Fibroblast of pulmonary artery (primary cell): ENCODE data around the gene SUMO1.
A peak's percentile ranks its signal among the peaks of the same experiment; 100 is the strongest.

Experiments used
- DNase-seq: peaks from one replicate; pipeline ENCODE4 v3.0.0-alpha.2; 2010; ENCODE audit warnings: low read depth
- H3K4me3 ChIP-seq: replicated peaks from 2 replicates; pipeline ENCODE4 v1.5.1; 2011; ENCODE audit warnings: low read depth, mild to moderate bottlenecking, control low read depth, low read length, moderate library complexity
- TF ChIP-seq, protein P1 (sequence below): IDR thresholded peaks from 2 replicates; pipeline ENCODE4 v1.5.1; 2011; ENCODE audit warnings: mild to moderate bottlenecking, control low read depth, low read length, inconsistent platforms; ENCODE audit errors: missing control alignments

SUMO1 gene

DNA sequence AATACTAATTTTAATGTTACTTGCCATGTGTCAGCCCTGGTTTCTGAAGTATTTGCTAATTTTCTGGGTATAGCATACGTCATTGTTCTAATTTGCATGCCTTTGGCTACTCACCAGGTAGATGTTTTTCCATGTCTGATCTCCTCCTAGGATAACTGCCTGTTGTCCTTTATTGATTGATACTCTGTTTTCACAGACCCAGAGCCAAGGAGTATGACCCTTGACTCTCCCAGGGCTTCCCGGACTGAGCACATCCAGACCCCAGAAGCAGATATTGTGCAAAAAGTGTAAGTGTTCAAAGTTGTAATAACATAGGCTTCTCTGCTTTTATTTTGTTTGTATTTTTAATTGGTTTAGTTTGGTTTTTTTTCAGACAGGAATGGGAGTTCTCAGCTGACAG lies 53.8 kb downstream of the SUMO1 start:
- no peak for DNase-seq
- TF ChIP-seq, protein P1, sequence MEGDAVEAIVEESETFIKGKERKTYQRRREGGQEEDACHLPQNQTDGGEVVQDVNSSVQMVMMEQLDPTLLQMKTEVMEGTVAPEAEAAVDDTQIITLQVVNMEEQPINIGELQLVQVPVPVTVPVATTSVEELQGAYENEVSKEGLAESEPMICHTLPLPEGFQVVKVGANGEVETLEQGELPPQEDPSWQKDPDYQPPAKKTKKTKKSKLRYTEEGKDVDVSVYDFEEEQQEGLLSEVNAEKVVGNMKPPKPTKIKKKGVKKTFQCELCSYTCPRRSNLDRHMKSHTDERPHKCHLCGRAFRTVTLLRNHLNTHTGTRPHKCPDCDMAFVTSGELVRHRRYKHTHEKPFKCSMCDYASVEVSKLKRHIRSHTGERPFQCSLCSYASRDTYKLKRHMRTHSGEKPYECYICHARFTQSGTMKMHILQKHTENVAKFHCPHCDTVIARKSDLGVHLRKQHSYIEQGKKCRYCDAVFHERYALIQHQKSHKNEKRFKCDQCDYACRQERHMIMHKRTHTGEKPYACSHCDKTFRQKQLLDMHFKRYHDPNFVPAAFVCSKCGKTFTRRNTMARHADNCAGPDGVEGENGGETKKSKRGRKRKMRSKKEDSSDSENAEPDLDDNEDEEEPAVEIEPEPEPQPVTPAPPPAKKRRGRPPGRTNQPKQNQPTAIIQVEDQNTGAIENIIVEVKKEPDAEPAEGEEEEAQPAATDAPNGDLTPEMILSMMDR: no peak
- H3K4me3 ChIP-seq: no peak overlapping the region

DNA sequence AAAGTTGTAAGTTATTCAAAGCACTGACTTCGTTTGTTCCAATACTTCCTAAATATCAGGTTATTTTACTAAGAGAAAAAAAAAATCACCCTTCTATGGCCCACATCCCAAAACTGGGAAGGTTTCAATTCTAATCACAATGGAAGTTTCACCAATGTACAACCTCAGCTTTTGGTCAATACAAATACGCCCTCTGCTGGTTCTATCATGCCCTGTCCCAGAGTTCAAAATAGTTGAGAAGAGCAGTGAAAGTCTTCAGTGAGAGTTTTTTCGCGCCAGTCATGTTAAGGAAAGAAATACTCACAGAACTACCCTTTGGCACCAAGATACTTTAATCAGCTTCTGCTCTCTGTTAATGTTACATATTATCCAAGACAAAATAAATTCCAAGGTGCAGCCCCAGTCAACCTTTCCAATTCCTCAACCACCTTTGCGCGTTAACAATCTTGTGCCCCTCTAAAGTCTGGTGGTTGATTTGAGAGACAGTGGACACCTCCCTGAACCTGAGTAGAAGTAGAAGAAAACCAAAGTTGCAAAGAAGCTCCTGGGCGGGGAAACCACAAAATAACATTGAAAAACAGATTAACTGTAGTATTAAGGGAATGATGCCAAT lies 59.9 kb downstream of the SUMO1 start:
- peak; percentile 79 for DNase-seq
- H3K4me3 ChIP-seq: no peak overlapping the region
- TF ChIP-seq, protein P1: peak; percentile 90

DNA sequence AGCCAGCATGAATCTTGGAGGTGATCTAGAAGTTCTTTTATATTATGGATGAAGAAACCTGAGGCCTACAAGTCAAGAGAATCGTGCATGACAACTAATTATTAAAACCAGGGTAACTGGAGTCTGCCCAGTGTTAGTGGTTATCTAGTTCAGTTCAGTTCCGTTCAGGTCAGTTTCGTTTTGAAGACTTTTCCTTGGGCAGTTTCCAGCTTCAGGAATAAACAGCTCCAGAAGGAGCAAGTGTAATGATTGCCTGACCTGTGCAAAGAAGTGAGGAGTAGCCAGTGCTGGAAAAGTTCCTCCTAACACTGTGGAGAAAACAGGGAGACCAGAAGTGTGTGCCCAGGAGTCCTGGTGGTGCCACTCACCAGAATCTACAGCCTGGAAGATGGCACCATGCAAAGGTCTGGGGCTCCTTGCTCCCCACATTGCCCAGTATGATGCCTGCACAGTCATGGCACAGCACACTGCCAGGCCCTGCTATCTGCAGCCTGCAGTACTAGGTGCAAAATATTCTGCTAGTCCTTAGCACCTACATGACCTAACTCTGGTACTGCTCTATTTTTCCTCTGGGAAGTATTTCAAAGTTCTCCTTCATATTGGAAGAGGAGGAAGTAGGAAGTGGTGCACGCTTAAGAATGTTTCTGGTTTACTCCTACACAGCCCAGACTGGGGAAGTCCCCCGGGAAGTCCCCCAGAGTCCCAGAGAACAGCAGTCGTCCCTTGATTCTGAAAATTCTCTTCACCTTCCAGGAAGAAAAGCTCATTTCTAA lies 65.8 kb downstream of the SUMO1 start:
- H3K4me3 ChIP-seq: no peak overlapping the region
- TF ChIP-seq, protein P1: no peak
- no peak for DNase-seq

DNA sequence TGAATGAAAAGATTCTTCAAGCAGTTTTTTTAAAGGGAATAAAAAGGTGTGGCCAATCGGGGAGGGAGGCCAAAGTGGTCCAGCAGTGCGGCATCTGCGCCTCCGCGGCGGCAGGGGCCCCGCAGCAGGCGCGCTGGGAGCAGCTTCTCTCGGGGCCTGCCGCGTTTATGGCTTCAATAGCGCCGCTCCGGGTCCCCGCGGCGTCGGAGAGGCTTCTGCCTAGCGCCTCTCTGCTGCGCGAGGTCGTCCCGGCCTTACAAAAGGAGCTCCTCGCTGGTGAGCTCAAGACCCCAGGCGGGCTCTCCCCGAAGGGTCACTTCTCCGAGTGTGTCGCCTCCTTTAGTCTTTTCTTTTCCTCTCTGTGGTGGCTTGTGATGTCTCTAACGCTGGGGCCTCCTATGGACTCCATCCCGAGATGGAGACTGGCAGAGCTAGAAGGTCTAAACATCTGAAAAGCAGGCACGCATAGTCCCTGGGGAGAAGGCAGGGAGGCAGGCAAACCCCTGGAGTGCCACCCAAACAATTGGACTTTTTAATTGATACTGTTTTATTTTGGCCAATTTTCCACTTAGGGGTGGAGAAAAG lies 67.1 kb downstream of the SUMO1 start:
- DNase-seq: no peak
- peak overlapping the region; percentile 17 for H3K4me3 ChIP-seq
- TF ChIP-seq, protein P1: no peak

DNA sequence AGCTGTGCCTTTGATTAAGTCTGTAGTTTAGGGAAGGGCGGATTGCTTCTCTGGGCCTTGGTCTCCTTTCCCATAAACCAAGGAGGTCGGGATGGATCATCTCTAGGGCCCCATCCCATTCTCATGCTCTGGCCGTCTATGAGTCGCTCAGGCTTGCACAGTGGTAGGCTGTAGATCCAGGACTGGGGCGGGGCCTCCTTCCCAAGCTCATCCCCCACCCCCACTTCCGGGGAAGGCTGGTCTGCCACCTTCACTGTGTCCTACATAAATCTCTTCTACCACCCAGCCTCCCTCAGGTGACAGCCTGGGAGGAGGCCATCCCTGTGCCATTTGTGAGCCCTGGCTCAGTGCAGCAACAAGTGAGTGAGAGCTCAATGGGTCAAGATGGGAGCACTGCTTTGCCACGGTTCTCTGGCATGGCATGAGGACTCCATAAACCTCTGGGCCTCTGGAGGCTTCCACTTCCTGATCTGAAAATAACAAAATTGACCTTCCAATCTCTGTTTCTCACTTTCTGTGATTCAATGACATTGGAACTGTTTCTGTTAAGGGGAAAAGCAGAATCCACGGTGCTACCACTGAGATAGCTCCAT lies 68.5 kb downstream of the SUMO1 start:
- no peak for DNase-seq
- H3K4me3 ChIP-seq: no peak overlapping the region
- TF ChIP-seq, protein P1: no peak

DNA sequence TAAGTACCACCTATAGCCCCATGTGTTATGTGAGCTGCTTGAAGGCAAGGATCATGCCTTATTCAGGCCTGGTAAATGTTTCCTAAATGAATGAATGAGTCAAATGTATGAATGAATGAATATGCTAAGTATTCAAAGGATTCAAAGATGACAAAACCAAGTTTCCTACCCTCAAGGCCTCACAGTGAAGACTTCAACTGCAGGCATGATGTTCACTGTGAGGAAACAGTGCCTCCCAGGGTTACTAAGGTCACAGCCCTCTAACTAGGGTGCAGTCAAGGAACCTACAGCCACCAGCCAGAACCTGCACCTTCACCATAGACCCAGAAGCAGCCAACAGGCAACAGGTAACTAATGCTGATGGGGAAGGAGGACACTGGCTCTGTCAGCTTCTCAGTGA lies 69.3 kb downstream of the SUMO1 start:
- no peak for DNase-seq
- TF ChIP-seq, protein P1: no peak
- no peak overlapping the region for H3K4me3 ChIP-seq
